BE2C (cell line): Measurements from ENCODE around the gene TTLL13.
A peak's percentile ranks its signal among the peaks of the same experiment; 100 is the strongest.

Experiments
- DNase-seq: peaks from one replicate; pipeline ENCODE4 v3.0.0-alpha.2; 2020
- H3K27me3 ChIP-seq: fragments of 250-450 bp; sonication (Bioruptor Pico); 2 replicates; pipeline ENCODE4 v1.5.1; 2020; ENCODE audit warnings: mild to moderate bottlenecking
- H3K36me3 ChIP-seq: fragments of 250-450 bp; sonication (Bioruptor Pico); 2 replicates; pipeline ENCODE4 v1.5.1; 2020; ENCODE audit warnings: mild to moderate bottlenecking
- H3K4me1 ChIP-seq: fragments of 250-450 bp; sonication (Bioruptor Pico); 2 replicates; pipeline ENCODE4 v1.5.1; 2020
- H3K4me3 ChIP-seq: 2 replicates; pipeline ENCODE4 v1.5.1; 2011; ENCODE audit warnings: low read depth, low read length
- H3K9me3 ChIP-seq: fragments of 250-450 bp; sonication (Bioruptor Pico); 2 replicates; pipeline ENCODE4 v1.5.1; 2020
- CTCF ChIP-seq: IDR thresholded peaks from 2 replicates; pipeline ENCODE4 v1.5.1; 2012; ENCODE audit warnings: mild to moderate bottlenecking, low read depth, low read length

The TTLL13 gene

DNA sequence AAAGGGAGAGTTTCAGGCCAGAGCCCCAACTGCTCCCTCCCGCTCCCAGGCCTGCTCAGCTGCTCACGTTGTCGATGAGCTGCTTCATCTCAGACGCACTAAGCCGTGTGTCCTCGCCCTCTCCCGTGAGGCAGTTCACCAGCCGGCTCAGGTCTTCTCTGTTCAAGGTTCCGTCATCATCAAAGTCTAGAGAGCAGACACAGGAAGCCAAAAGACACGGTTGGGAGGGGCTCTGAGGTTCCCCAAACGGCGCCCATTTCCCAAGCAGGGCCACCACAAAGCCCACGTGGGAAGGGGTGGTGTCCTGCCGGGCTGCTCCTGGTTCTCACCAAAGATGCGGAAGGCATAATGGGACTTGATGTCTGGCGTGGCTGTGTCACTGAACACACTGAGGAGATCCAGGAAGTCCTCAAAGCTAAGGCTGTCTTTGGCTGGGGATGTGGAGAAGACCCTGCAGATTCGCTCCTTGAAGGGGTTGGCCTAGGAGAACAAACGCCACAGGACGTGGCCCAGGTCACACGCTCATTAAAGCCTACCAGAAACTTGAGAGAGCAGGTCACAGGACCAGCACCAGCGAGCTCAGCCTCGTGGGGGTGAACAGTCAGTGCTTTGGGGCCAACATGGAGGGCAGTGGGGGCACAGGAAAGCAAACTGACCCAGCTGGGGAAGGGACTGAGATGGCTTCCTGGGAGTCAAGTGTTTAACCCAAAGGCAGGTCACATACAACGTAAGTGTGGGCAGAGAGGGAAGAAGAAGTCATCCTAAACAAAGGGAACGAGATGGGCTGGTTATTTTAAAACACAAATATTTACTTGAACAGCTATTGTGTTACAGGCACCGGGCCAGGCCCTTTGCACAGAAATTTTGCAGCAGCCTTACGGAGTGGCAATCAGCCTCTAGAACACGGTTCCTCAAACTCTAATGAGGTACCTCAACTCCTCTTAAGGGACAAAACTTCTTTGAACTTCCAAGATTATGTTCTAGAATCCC, 18.0 kb upstream of the TTLL13 start:
- Histone ChIP-seq H3K9me3 (no peaks in the 10 kb centered on the region), H3K4me3 (no peak overlapping the region), H3K27me3 (no peaks in the 10 kb centered on the region), H3K4me1 (no peaks in the 10 kb centered on the region; the same call in 1 of the 2 replicates), H3K36me3 (peaks cover 24% of the 10 kb centered on the region)
- TF ChIP-seq CTCF, result no peak
- no peak for DNase-seq

DNA sequence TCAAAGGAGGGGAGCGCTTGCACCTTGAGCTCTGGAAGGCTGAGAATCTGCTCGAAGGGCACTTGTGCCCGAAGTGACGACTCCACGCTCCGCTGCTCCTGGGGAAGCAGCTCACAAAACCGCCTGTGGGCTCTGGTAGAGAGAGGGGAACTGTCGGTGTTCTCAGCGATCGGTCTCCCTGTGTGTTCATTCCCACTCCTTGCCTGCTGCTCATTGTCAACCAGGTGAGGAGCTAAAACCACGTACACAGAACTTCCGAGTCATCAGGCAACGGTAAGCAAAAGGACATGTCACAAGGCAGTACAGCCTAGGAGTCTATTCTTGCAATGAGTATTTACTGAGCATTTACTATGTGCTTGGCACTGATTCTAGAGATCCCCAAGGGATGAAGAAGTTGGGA, 17.2 kb upstream of the TTLL13 start:
- no peak for TF ChIP-seq CTCF
- Histone ChIP-seq H3K9me3 (no peaks in the 10 kb centered on the region), H3K4me1 (no peaks in the 10 kb centered on the region; the same call in 1 of the 2 replicates), H3K27me3 (no peaks in the 10 kb centered on the region), H3K36me3 (peaks cover 21% of the 10 kb centered on the region), H3K4me3 (no peak overlapping the region)
- DNase-seq, result no peak

DNA sequence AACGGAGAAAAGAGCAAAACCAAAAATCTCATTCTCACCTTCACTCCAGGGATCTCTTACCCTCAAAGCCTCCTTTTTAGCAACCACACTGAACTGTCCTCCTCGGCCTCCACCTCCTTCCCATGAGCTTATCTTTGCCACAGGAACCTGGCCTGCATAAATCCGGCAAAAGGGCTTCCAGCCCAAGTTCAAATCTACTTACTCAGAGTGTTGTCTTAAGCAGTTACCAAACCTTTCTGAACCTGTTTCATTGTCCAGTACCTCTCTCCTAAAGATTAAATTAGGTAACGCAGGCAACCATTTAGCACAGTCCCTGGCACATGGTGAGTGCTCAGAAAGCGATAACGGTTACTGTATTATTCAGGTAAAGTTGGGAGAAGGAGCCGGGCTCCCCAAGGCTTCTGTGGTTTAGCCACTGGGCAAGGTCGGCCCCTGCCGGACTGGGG, 16.4 kb upstream of the TTLL13 start:
- peaks cover 15% of the 10 kb centered on the region for H3K36me3 ChIP-seq
- DNase-seq, result no peak
- peak overlapping the region; percentile 87 for H3K4me3 ChIP-seq
- TF ChIP-seq CTCF, result peak; percentile 43
- no peaks in the 10 kb centered on the region for H3K9me3 ChIP-seq
- H3K27me3 ChIP-seq, result no peaks in the 10 kb centered on the region
- H3K4me1 ChIP-seq, result no peaks in the 10 kb centered on the region; the same call in 1 of the 2 replicates

- DNase-seq, result peak; percentile 98
Measured at GRCh38 chr15:90233387-90234095, 15.8 kb upstream of the TTLL13 start, which contains the start of gene CIB1. Gene CIB1, minus strand, starts transcription at chr15:90233941. Its CDS starts 56 bp downstream, at chr15:90233885.

More at GRCh38 chr15:90233387-90234095, 15.8 kb upstream of the TTLL13 start, which contains the start of gene CIB1:
- H3K4me3 ChIP-seq, result peak within 1 kb of the TSS; percentile 87
- no peaks in the 10 kb centered on the region; the same call in 1 of the 2 replicates for H3K4me1 ChIP-seq
- no peaks in the 10 kb centered on the region for H3K9me3 ChIP-seq
- H3K27me3 ChIP-seq, result no peaks in the 10 kb centered on the region
- no peak for TF ChIP-seq CTCF
- H3K36me3 ChIP-seq, result peaks cover 9% of the 10 kb centered on the region
